HUES48 (cell line): ENCODE results near the gene TSHZ2.

Experiments used
- H3K27ac ChIP-seq: one replicate; pipeline ENCODE4 v1.7.0; 2013; ENCODE audit warnings: low read depth, low read length, inconsistent platforms
- H3K27me3 ChIP-seq: 2 replicates; pipeline ENCODE4 v1.6.1; 2013; ENCODE audit warnings: mild to moderate bottlenecking, low read length; ENCODE audit not compliant: control insufficient read depth, insufficient read depth
- H3K36me3 ChIP-seq: 2 replicates; pipeline ENCODE4 v1.6.1; 2013; ENCODE audit warnings: low read length; ENCODE audit not compliant: control insufficient read depth, insufficient read depth
- H3K4me1 ChIP-seq: 2 replicates; pipeline ENCODE4 v1.6.1; 2013; ENCODE audit warnings: mild to moderate bottlenecking, low read length; ENCODE audit not compliant: control insufficient read depth, insufficient read depth
- H3K4me3 ChIP-seq: 2 replicates; pipeline ENCODE4 v1.5.1; 2013; ENCODE audit warnings: mild to moderate bottlenecking, low read depth, low read length
- H3K9ac ChIP-seq: 2 replicates; pipeline ENCODE4 v1.6.1; 2013; ENCODE audit warnings: mild to moderate bottlenecking, low read depth, low read length, moderate library complexity
- H3K9me3 ChIP-seq: 2 replicates; pipeline ENCODE4 v1.6.1; 2013; ENCODE audit warnings: low read length; ENCODE audit not compliant: control insufficient read depth, insufficient read depth

TSHZ2 gene

DNA sequence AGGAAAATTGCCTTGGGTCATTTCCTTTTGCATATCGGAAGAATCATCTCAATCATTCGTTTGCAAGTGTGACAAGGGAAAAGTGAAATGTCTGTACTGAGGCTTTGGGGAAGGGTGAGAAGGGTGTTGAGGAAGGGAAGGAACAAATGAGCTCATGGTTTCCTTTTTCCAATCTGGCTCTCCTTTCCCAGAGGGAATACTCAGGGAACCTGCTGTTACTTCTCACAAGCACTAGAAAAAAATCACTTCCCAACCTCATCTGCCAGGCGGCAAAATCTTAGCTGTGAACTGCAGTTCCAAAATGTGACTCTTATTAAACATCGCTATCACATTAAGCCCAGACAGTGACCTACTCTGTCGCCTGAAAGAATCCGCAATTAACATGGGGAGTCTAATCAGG lies 363.4 kb downstream of the TSHZ2 start:
- H3K27me3 ChIP-seq = no peaks in the 10 kb centered on the region
- H3K9me3 ChIP-seq = no peaks in the 10 kb centered on the region
- no peak overlapping the region for H3K27ac ChIP-seq
- no peak overlapping the region for H3K9ac ChIP-seq
- no peaks in the 10 kb centered on the region for H3K36me3 ChIP-seq
- H3K4me1 ChIP-seq = no peaks in the 10 kb centered on the region
- no peak overlapping the region for H3K4me3 ChIP-seq

- no peak overlapping the region for H3K27ac ChIP-seq
Measured at GRCh38 chr20:53336892-53337291, 364.7 kb downstream of the TSHZ2 start.

GRCh38 chr20:53337390-53338101 lies 365.4 kb downstream of the TSHZ2 start:
- Histone ChIP-seq H3K27me3 (no peaks in the 10 kb centered on the region), H3K9ac (no peak overlapping the region), H3K36me3 (no peaks in the 10 kb centered on the region), H3K27ac (no peak overlapping the region), H3K4me1 (no peaks in the 10 kb centered on the region), H3K4me3 (no peak overlapping the region), H3K9me3 (no peaks in the 10 kb centered on the region)

More at GRCh38 chr20:53336892-53337291, 364.7 kb downstream of the TSHZ2 start:
- H3K9ac ChIP-seq = no peak overlapping the region
- no peaks in the 10 kb centered on the region for H3K27me3 ChIP-seq
- H3K4me3 ChIP-seq = no peak overlapping the region
- H3K36me3 ChIP-seq = no peaks in the 10 kb centered on the region
- no peaks in the 10 kb centered on the region for H3K4me1 ChIP-seq
- no peaks in the 10 kb centered on the region for H3K9me3 ChIP-seq

GRCh38 chr20:53338716-53339115 lies 366.6 kb downstream of the TSHZ2 start:
- H3K36me3 ChIP-seq = no peaks in the 10 kb centered on the region
- H3K4me3 ChIP-seq = no peak overlapping the region
- no peaks in the 10 kb centered on the region for H3K27me3 ChIP-seq
- H3K9me3 ChIP-seq = no peaks in the 10 kb centered on the region
- H3K9ac ChIP-seq = no peak overlapping the region
- H3K4me1 ChIP-seq = no peaks in the 10 kb centered on the region
- H3K27ac ChIP-seq = no peak overlapping the region

- no peak overlapping the region for H3K4me3 ChIP-seq
- no peaks in the 10 kb centered on the region for H3K36me3 ChIP-seq
- no peaks in the 10 kb centered on the region for H3K9me3 ChIP-seq
- no peaks in the 10 kb centered on the region for H3K4me1 ChIP-seq
- no peak overlapping the region for H3K9ac ChIP-seq
- H3K27ac ChIP-seq = no peak overlapping the region
- H3K27me3 ChIP-seq = no peaks in the 10 kb centered on the region
Measured at GRCh38 chr20:53342429-53342828, 370.3 kb downstream of the TSHZ2 start.

GRCh38 chr20:53343448-53343847 lies 371.3 kb downstream of the TSHZ2 start:
- Histone ChIP-seq H3K27me3 (no peaks in the 10 kb centered on the region), H3K9me3 (no peaks in the 10 kb centered on the region), H3K27ac (no peak overlapping the region)

DNA sequence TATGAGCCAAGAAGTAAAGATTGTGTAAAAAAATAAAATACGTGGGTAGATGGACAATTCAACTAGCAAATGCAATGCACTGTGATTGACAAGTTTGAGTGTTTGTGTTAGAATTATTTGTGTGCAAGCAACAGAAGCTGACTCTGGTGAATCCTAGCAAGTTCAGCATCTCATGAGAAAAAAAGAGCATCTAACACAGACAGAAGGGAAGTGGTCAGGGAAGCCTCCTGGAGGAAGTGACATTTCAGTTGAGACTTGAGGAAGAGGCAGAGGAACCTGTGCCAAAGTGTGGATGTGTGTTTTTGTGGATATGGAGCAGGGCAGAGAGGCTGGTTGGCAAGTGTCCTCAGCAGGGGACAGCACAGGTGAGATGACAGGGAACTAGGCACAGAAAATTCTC lies 372.7 kb downstream of the TSHZ2 start:
- Histone ChIP-seq H3K36me3 (no peaks in the 10 kb centered on the region), H3K9me3 (no peaks in the 10 kb centered on the region), H3K4me3 (no peak overlapping the region), H3K9ac (no peak overlapping the region), H3K4me1 (no peaks in the 10 kb centered on the region), H3K27me3 (no peaks in the 10 kb centered on the region), H3K27ac (no peak overlapping the region)

More at GRCh38 chr20:53343448-53343847, 371.3 kb downstream of the TSHZ2 start:
- Histone ChIP-seq H3K4me3 (no peak overlapping the region), H3K9ac (no peak overlapping the region), H3K36me3 (no peaks in the 10 kb centered on the region), H3K4me1 (no peaks in the 10 kb centered on the region)

DNA sequence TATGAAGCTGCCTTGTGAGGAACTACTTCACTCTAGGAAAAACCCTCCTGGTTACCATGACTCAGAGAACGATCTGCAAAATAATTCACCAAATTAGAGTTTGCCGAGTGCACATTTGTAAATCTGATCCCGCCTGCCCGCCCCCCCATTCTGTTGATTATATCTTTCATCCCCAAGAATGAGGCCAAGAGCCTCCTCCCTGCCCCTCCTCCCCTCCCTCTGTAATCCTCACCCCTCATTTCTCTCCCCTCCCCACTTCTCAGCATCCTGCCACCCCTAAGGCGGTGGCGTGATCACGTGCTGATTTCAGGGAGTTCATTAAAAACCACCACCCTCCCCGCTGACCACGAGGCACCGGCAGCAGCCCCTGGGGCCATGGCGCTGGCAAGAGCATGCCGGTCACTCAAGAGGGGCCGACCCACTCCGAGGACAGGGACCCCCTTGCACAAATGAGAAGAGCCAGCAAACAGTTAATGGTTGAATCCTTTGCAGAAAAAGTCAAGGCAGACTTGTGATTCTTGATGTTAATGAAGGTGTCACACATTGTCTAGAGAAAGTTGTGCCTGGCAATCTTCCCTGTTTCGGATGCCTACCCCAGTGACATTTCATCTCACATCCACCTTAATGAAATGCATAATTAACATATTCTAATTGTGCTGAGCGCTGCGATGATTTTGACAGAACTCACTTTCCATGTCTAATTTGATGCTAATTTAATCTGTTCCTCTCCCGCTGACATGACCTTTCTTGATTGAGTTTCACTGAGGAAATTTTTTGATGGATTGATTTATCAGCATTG lies 373.6 kb downstream of the TSHZ2 start:
- no peaks in the 10 kb centered on the region for H3K27me3 ChIP-seq
- no peaks in the 10 kb centered on the region for H3K9me3 ChIP-seq
- no peak overlapping the region for H3K4me3 ChIP-seq
- H3K36me3 ChIP-seq = no peaks in the 10 kb centered on the region
- H3K4me1 ChIP-seq = no peaks in the 10 kb centered on the region
- H3K27ac ChIP-seq = no peak overlapping the region
- no peak overlapping the region for H3K9ac ChIP-seq

GRCh38 chr20:53346335-53346648 lies 374.1 kb downstream of the TSHZ2 start:
- Histone ChIP-seq H3K9ac (no peak overlapping the region), H3K27ac (no peak overlapping the region), H3K27me3 (no peaks in the 10 kb centered on the region), H3K4me3 (no peak overlapping the region), H3K9me3 (no peaks in the 10 kb centered on the region), H3K36me3 (no peaks in the 10 kb centered on the region), H3K4me1 (no peaks in the 10 kb centered on the region)

DNA sequence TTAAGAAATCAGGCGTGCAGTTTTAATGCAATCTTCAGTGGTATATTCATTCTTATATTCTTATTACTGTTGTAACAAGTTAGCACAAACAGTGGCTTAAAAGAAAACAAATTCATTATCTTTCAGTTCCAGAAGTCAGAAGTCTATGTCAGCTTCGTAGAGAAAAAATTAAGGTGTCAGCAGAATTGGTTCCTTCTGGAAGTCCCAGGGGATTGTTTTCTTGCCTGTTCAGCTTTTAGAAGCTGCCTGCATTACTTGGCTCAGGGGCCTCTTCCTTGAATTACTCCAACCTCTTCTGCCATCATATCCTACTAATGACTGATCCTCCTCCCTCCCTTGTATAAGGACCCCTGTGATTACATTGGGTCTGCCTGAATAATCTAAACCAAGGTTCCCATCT lies 377.6 kb downstream of the TSHZ2 start:
- Histone ChIP-seq H3K9me3 (no peaks in the 10 kb centered on the region), H3K27me3 (no peaks in the 10 kb centered on the region), H3K4me1 (no peaks in the 10 kb centered on the region), H3K36me3 (no peaks in the 10 kb centered on the region), H3K4me3 (no peak overlapping the region), H3K9ac (no peak overlapping the region), H3K27ac (no peak overlapping the region)

DNA sequence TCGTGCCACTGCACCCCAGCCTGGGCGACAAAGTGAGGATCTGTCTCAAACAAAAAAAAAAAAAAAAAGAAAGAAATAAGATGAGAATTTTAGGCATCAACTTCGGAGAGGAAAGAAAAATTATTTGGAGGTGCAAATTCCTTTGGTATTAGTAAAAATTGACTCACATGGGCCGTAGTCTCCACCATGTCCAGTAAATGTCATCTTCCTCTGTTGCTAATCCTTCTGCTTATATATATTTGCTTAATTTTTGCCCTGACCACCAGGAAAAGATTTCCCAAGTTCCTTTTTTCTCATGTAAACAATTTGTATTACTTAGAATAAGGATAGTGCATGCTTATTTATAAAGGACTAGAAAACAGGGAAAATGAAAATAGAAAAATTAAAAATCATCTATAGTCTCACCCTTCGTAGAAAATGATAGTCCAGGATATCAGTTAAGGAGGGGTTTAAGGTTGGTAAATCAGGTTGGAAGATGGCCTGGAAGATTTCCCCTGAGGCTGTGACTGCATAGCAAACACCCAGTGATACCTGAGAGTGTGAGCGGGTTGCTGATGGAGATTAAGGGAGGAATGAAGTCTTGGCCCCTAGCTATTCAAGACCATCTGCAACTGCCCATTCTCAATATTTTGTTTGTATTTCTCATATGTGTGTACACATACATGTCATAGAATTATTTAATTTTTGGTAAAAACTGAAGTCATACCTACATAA lies 380.7 kb downstream of the TSHZ2 start:
- no peaks in the 10 kb centered on the region for H3K4me1 ChIP-seq
- H3K27me3 ChIP-seq = no peaks in the 10 kb centered on the region
- no peak overlapping the region for H3K27ac ChIP-seq
- no peak overlapping the region for H3K4me3 ChIP-seq
- H3K9ac ChIP-seq = no peak overlapping the region
- peaks cover 6% of the 10 kb centered on the region for H3K9me3 ChIP-seq
- no peaks in the 10 kb centered on the region for H3K36me3 ChIP-seq
